ENCODE results near the gene PCBP1. TPM values are rescaled to one million over a fixed set of nuclear protein-coding genes. Genes with fewer than 3 reads are reported as not detected.

The PCBP1 gene
- total and polyA plus RNA-seq, 9 of the 15 experiments (the other 6 are each of a cell fraction or from before 2014, with no cell fraction given) = 19.2 to 407 (median 78.1) TPM

DNA sequence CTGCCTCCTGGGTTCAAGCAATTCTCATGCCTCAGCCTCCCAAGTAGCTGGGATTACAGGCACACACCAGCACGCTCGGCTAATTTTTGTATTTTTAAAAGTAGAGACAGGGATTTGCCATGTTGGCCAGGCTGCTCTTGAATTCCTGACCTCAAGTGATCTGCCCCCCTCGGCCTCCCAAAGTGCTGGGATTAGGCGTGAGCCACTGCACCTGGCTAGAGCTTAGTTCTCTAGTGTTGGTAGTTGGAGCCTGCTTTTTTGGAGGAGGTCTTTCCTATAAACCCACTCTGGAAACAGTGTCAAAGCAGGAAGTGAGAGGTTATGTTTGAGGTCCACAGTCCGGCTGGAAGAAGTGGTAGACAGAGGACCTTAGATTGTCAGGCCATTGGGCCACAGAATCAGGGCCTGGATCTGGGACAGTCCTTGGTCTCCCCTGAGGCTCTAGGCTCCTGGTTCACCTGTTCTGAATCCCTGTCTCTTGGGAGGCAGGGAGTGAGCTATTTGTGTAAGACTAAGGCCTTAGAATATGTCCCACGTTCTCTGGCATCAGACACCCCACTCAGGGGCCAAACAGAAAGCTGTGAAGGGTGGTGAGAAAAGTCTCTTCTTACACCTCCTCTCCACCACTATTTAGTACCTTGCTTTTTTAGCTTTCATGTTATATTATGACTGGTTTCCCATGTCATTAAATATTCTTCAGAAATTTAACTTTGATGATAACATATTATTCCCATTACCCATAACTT, 34.5 kb downstream of the PCBP1 start:
- 29% methylated on average over 6 of the region's 6 CpGs for WGBS (ENCODE audit: insufficient coverage, low coverage, missing lambda C conversion rate)
- H3K4me1 ChIP-seq (replicated peaks in 1 of 2; ENCODE audit: control insufficient read depth in 2 of 2, insufficient read depth in 2 of 2, low read length in 2 of 2) = peaks cover 56 to 58% of the 10 kb centered on the region in 2 experiments
- H3K9me3 ChIP-seq (replicated peaks; ENCODE audit: control insufficient read depth, insufficient read depth, low read depth, low read length) = no peaks in the 10 kb centered on the region
- peak overlapping the region; percentile 84 for H2AFZ ChIP-seq (ENCODE audit: low read depth, low read length)
- peaks cover 12% of the 10 kb centered on the region; the same call in 2 of the 3 replicates for H3K79me2 ChIP-seq (ENCODE audit: control insufficient read depth, insufficient read depth, low read length)
- H3K27ac ChIP-seq (ENCODE audit: extremely low read depth, low read depth, low read length) = peak overlapping the region; percentile 83
- no peaks in the 10 kb centered on the region for H3K27me3 ChIP-seq (ENCODE audit: control insufficient read depth in 2 of 2, insufficient read depth in 2 of 2, low read length in 2 of 2)
- no peaks in the 10 kb centered on the region for H3K36me3 ChIP-seq (ENCODE audit: control insufficient read depth, insufficient read depth, low read length)
- intact Hi-C loops (cut with micrococcal nuclease) (no loop called here), in situ Hi-C loops (cut with MboI) (loop anchor here (5.0 kb wide), 1 partner anchor 34 kb away; the partner anchor contains the start of gene PCBP1)
- H3K4me2 ChIP-seq (ENCODE audit: insufficient read depth, low read length) = peak overlapping the region; percentile 47; the same call in 1 of the 2 replicates
- H3K9ac ChIP-seq (ENCODE audit: insufficient read depth in 1 of 2, low read depth in 2 of 2, low read length in 2 of 2) = peak overlapping the region; percentile 52 to 88; a peak in 3 of 4 replicates
- DNase-seq (ENCODE audit: extremely low read depth in 1 of 4, low spot score in 3 of 4) (peak in 1 of 4 experiments; percentile 42), ATAC-seq (no peak; the same call in 2 of the 3 replicates), FAIRE-seq (no peak)
- no peaks in the 10 kb centered on the region for H3K9me1 ChIP-seq (ENCODE audit: control insufficient read depth, insufficient read depth, low read length)
- ChIA-PET CTCF (ENCODE audit: low intra/inter-chr PET ratio) (interaction anchor here (0.5 kb wide), 1 partner anchor 26 kb away, joined by 4 read pairs; no protein-coding TSS in a partner anchor), POLR2A (interaction anchor here (0.8 to 1.8 kb wide), 9 partner anchors 9 to 172 kb away, joined by 3 to 10 read pairs (median 4); partner anchors contain the start of gene SNRPG)
- no peak overlapping the region for H3K4me3 ChIP-seq
- no TSS peak for BruUV-seq (replicated peaks)
- no peaks in the 10 kb centered on the region for H4K20me1 ChIP-seq (replicated peaks; ENCODE audit: control insufficient read depth, insufficient read depth, low read length)
- TF ChIP-seq TAF9B (IDR thresholded peaks at IDR 0.05; ENCODE audit: partially characterized antibody) (peak; percentile 9), ZNF408 (CRISPR knock-in tag; IDR thresholded peaks at IDR 0.05; ENCODE audit: low read depth) (no peak), TFAM (CRISPR knock-in tag; conservative IDR thresholded peaks at IDR 0.05) (no peak), MAZ (CRISPR knock-in tag; conservative IDR thresholded peaks at IDR 0.05 in 1 of 2, IDR thresholded peaks at IDR 0.05 in 1 of 2) (peak in 1 of 2 experiments; percentile 29; a peak in 1 of 4 replicates), NR3C1 (CRISPR knock-in tag; IDR thresholded peaks at IDR 0.05) (no peak), POLR2AphosphoS2 (IDR thresholded peaks at IDR 0.05; ENCODE audit: low read length) (no peak), ZNF583 (CRISPR knock-in tag; IDR thresholded peaks at IDR 0.05) (peak; percentile 33; the same call in 1 of the 2 replicates), ZNF561 (CRISPR knock-in tag; conservative IDR thresholded peaks at IDR 0.05) (no peak), HNRNPUL1 (IDR thresholded peaks at IDR 0.05; ENCODE audit: low read length) (no peak), EP400 (IDR thresholded peaks at IDR 0.05) (0 out of 2 replicates have a peak, but pooled peaks have one; percentile 9), HDAC8 (tag; IDR thresholded peaks at IDR 0.05) (no peak), HIVEP1 (CRISPR knock-in tag; IDR thresholded peaks at IDR 0.05) (0 out of 2 replicates have a peak, but pooled peaks have one; percentile 19), SMAD4 (CRISPR knock-in tag; conservative IDR thresholded peaks at IDR 0.05) (peak; percentile 64), TAF7 (tag; IDR thresholded peaks at IDR 0.05) (0 out of 2 replicates have a peak, but pooled peaks have one; percentile 28)
- TF ChIP-seq, protein P1, sequence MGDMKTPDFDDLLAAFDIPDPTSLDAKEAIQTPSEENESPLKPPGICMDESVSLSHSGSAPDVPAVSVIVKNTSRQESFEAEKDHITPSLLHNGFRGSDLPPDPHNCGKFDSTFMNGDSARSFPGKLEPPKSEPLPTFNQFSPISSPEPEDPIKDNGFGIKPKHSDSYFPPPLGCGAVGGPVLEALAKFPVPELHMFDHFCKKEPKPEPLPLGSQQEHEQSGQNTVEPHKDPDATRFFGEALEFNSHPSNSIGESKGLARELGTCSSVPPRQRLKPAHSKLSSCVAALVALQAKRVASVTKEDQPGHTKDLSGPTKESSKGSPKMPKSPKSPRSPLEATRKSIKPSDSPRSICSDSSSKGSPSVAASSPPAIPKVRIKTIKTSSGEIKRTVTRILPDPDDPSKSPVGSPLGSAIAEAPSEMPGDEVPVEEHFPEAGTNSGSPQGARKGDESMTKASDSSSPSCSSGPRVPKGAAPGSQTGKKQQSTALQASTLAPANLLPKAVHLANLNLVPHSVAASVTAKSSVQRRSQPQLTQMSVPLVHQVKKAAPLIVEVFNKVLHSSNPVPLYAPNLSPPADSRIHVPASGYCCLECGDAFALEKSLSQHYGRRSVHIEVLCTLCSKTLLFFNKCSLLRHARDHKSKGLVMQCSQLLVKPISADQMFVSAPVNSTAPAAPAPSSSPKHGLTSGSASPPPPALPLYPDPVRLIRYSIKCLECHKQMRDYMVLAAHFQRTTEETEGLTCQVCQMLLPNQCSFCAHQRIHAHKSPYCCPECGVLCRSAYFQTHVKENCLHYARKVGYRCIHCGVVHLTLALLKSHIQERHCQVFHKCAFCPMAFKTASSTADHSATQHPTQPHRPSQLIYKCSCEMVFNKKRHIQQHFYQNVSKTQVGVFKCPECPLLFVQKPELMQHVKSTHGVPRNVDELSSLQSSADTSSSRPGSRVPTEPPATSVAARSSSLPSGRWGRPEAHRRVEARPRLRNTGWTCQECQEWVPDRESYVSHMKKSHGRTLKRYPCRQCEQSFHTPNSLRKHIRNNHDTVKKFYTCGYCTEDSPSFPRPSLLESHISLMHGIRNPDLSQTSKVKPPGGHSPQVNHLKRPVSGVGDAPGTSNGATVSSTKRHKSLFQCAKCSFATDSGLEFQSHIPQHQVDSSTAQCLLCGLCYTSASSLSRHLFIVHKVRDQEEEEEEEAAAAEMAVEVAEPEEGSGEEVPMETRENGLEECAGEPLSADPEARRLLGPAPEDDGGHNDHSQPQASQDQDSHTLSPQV (IDR thresholded peaks at IDR 0.05) = peak; percentile 86
- TF ChIP-seq, protein P2, sequence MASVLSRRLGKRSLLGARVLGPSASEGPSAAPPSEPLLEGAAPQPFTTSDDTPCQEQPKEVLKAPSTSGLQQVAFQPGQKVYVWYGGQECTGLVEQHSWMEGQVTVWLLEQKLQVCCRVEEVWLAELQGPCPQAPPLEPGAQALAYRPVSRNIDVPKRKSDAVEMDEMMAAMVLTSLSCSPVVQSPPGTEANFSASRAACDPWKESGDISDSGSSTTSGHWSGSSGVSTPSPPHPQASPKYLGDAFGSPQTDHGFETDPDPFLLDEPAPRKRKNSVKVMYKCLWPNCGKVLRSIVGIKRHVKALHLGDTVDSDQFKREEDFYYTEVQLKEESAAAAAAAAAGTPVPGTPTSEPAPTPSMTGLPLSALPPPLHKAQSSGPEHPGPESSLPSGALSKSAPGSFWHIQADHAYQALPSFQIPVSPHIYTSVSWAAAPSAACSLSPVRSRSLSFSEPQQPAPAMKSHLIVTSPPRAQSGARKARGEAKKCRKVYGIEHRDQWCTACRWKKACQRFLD (CRISPR knock-in tag; IDR thresholded peaks at IDR 0.05) = peak; percentile 38; the same call in 1 of the 2 replicates

Data from K562 (cell line).